GM12878 (cell line): Measurements from ENCODE around the gene MYO1E. TPM values are rescaled to one million over a fixed set of nuclear protein-coding genes. Genes with fewer than 3 reads are reported as not detected.

Source experiments
- ATAC-seq: fragments of 200-7000 bp; cut with Tn5 transposase; 3 replicates; pipeline ENCODE4 v1.9.1; 2020; ENCODE audit warnings: mild to moderate bottlenecking, moderate library complexity
- BruUV-seq: library from RNA; stranded (reverse); fragments of 400-500 nt; replicated peaks from 2 replicates; lab custom pipeline; 2021; lab: Mats Ljungman, UMichigan
- CTCF ChIA-PET: fragments of 300-600 bp; sonication (Branson Sonifier 250); formaldehyde crosslinking; extraction: SDS; loops from one replicate; lab custom pipeline; 2021; ENCODE audit warnings: inconsistent platforms; lab: Yijun Ruan, JAX
- POLR2A ChIA-PET: fragments of 350-600 bp; formaldehyde crosslinking; extraction: SDS; loops from one replicate; lab custom pipeline; 2021; ENCODE audit warnings: inconsistent platforms; lab: Charles Lee
- RAD21 ChIA-PET: fragments of 300-600 bp; sonication (Branson Sonifier 250); formaldehyde crosslinking; loops from one replicate; lab custom pipeline; 2023; ENCODE audit warnings: antibody characterized with exemption; ENCODE audit not compliant: unreplicated experiment; lab: Charles Lee
- SMC1A ChIA-PET: fragments of 300-600 bp; sonication (Branson Sonifier 250); formaldehyde crosslinking; loops from one replicate; lab custom pipeline; 2023; ENCODE audit not compliant: unreplicated experiment, uncharacterized antibody; lab: Charles Lee
- DNase-seq: peaks from one replicate; pipeline ENCODE4 v3.0.0-alpha.2; 2011; ENCODE audit warnings: low read depth, low spot score
- FAIRE-seq: peaks from 3 replicates; lab custom pipeline; 2011; peaks lifted over from hg19 to GRCh38; lab: Jason Lieb, UNC
- H2AFZ ChIP-seq: 2 replicates; pipeline ENCODE4 v1.6.0; 2011; ENCODE audit warnings: low read depth, low read length, control low read depth; ENCODE audit not compliant: control insufficient read depth
- H3K27ac ChIP-seq: 2 replicates; pipeline ENCODE4 v1.5.1; 2011; ENCODE audit warnings: control low read depth; ENCODE audit not compliant: control insufficient read depth, insufficient read depth
- H3K27me3 ChIP-seq, 2 experiments: replicated peaks in 1 of 2; 2 replicates each; pipeline versions ENCODE4 v1.6.0 to v1.6.1; 2011; ENCODE audit warnings: low read length in 1 of 2; ENCODE audit not compliant: control insufficient read depth in 2 of 2, insufficient read depth in 2 of 2
- H3K36me3 ChIP-seq, 2 experiments: 2 replicates each; pipeline ENCODE4 v1.5.1; 2011; ENCODE audit warnings: low read length in 1 of 2; ENCODE audit not compliant: control insufficient read depth in 2 of 2, insufficient read depth in 2 of 2
- H3K4me1 ChIP-seq: 2 replicates; pipeline ENCODE4 v1.6.1; 2011; ENCODE audit warnings: mild to moderate bottlenecking, low read length, moderate library complexity, mixed read lengths; ENCODE audit not compliant: control insufficient read depth, insufficient read depth
- H3K4me2 ChIP-seq: 2 replicates; pipeline ENCODE4 v1.6.0; 2011; ENCODE audit warnings: control low read depth; ENCODE audit not compliant: control insufficient read depth, insufficient read depth
- H3K4me3 ChIP-seq: fragments of 200-600 bp; sonication (generic); 2 replicates; pipeline ENCODE4 v1.5.1; 2016
- H3K79me2 ChIP-seq: 2 replicates; pipeline ENCODE4 v1.6.0; 2011; ENCODE audit warnings: low read length; ENCODE audit not compliant: control insufficient read depth, insufficient read depth
- H3K9ac ChIP-seq: 2 replicates; pipeline ENCODE4 v1.8.0; 2011; ENCODE audit warnings: low read length, control low read depth, mixed read lengths; ENCODE audit not compliant: control insufficient read depth, insufficient read depth
- H3K9me3 ChIP-seq: replicated peaks from 3 replicates; pipeline ENCODE4 v1.5.1; 2011; ENCODE audit warnings: mild to moderate bottlenecking, low read length; ENCODE audit not compliant: control insufficient read depth, insufficient read depth
- H4K20me1 ChIP-seq: 2 replicates; pipeline ENCODE4 v1.6.0; 2011; ENCODE audit not compliant: control insufficient read depth, insufficient read depth
- NRF1 ChIP-seq: conservative IDR thresholded peaks from 2 replicates; pipeline ENCODE4 v1.6.1; 2011; ENCODE audit warnings: mild to moderate bottlenecking, low read depth, low read length, improper control_type of control experiment
- POLR2AphosphoS5 ChIP-seq: IDR thresholded peaks from 2 replicates; pipeline ENCODE4 v1.6.1; 2011; ENCODE audit warnings: mild to moderate bottlenecking, low read length, inconsistent platforms
- WGBS: methylation state at CpG from one replicate; pipeline ENCODE4 v1.1.6; 2016; ENCODE audit warnings: low lambda C conversion rate; ENCODE audit not compliant: insufficient replicate concordance, insufficient coverage; ENCODE audit errors: missing lambda C conversion rate; 5-methylcytosine and 5-hydroxymethylcytosine counted together
- in situ Hi-C: fragments of 300-500 bp; cut with MboI; formaldehyde crosslinking; loops from 9 replicates; pipeline ENCODE4 v1.14.3; 2018; ENCODE audit warnings: mixed read lengths
- intact Hi-C: fragments of 100-400 bp; cut with micrococcal nuclease; formaldehyde crosslinking; loops from one replicate; pipeline ENCODE4 v1.14.2; 2022; ENCODE audit not compliant: unreplicated experiment
- polyA plus RNA-seq, 11 experiments: library from polyadenylated mRNA; depleted of rRNA in 4 of 11; unstranded in 6 of 11; stranded (reverse) in 5 of 11; fragments of >200 nt; fragmentation: Nextera tagmentation in 4 of 11; fragmentation: Illumina TruSeq in 1 of 11; extraction: Ambion mirVana in 4 of 11; extraction: Trizol in 1 of 11; gene quantifications; 1 replicate in 1 of 11; 2 replicates in 10 of 11; pipeline versions ENCODE4 v1.2.1 to v1.2.3, GENCODE V29; 2011 to 2016; ENCODE audit warnings: inconsistent platforms in 2 of 11, missing spikeins in 2 of 11, low read depth in 1 of 11
- total RNA-seq, 4 experiments: library from RNA; depleted of rRNA in 3 of 4; stranded (reverse); fragments of >200 nt in 3 of 4; fragmentation: Illumina TruSeq in 1 of 4; extraction: Trizol in 1 of 4; gene quantifications; 2 replicates each; pipeline versions ENCODE4 v1.2.1 to v1.2.3, GENCODE V29; 2013 to 2021
- TF ChIP-seq, protein P1 (sequence below): IDR thresholded peaks from 2 replicates; pipeline ENCODE4 v1.6.1; 2012; ENCODE audit warnings: improper control_type of control experiment, low read depth, low read length; ENCODE audit not compliant: insufficient replicate concordance

The MYO1E gene
- total and polyA plus RNA-seq, 10 of the 15 experiments (the other 5 are each of a cell fraction or from before 2014, with no cell fraction given), result 10.3 to 266 (median 64.9) TPM

DNA sequence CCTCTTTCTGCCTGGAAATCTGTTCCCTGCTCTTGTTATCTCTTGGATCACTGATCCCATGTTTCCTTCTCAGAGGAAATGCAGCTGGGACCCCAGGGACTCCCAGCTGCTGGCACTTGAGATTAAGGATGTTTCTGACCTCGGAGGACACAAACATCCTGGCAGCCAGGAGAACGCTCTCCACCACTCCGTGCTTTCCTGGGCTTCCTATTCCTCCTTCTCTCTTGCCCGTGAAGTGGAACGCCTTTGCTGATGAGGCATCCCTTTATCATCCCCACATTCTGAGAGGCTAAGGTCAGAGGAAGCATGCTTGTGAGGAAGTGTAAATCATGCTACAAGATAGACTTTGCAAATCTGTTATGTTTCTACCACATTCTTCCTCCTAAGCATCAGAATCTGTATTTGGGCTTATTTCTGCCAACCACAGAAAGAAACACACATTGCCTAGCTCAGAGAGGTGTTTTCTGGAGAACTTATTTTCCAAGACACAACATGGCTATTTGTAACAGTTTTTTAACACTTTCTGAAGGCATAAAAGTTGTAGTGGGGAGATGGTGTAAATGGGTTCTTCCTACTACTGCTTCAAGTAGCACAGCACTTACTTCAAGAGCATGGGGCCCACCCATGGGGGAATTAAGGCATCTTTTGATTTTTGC is 191.6 kb downstream of the MYO1E start (continued):
- TF ChIP-seq, protein P1, sequence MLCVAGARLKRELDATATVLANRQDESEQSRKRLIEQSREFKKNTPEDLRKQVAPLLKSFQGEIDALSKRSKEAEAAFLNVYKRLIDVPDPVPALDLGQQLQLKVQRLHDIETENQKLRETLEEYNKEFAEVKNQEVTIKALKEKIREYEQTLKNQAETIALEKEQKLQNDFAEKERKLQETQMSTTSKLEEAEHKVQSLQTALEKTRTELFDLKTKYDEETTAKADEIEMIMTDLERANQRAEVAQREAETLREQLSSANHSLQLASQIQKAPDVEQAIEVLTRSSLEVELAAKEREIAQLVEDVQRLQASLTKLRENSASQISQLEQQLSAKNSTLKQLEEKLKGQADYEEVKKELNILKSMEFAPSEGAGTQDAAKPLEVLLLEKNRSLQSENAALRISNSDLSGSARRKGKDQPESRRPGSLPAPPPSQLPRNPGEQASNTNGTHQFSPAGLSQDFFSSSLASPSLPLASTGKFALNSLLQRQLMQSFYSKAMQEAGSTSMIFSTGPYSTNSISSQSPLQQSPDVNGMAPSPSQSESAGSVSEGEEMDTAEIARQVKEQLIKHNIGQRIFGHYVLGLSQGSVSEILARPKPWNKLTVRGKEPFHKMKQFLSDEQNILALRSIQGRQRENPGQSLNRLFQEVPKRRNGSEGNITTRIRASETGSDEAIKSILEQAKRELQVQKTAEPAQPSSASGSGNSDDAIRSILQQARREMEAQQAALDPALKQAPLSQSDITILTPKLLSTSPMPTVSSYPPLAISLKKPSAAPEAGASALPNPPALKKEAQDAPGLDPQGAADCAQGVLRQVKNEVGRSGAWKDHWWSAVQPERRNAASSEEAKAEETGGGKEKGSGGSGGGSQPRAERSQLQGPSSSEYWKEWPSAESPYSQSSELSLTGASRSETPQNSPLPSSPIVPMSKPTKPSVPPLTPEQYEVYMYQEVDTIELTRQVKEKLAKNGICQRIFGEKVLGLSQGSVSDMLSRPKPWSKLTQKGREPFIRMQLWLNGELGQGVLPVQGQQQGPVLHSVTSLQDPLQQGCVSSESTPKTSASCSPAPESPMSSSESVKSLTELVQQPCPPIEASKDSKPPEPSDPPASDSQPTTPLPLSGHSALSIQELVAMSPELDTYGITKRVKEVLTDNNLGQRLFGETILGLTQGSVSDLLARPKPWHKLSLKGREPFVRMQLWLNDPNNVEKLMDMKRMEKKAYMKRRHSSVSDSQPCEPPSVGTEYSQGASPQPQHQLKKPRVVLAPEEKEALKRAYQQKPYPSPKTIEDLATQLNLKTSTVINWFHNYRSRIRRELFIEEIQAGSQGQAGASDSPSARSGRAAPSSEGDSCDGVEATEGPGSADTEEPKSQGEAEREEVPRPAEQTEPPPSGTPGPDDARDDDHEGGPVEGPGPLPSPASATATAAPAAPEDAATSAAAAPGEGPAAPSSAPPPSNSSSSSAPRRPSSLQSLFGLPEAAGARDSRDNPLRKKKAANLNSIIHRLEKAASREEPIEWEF, result no peak

DNA sequence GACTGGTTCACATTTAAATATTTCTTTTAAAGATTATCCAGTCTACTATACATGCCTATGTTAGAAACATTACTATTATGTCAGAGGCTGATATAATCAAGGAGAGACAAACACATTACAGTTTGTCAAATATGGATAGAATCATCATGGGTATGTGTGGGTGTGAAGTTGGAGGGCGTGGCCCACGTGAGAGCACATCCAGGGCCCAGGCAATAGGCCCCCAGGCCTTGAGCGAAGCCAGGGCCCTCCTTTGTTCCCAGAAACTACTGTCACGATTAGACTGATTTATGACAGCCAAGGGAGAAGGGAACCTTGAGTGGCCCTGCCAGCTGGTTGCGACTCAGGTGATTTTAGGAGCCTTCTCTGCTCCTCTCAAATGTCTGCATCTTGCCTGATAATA is 193.0 kb downstream of the MYO1E start:
- H3K27ac ChIP-seq, result no peak overlapping the region
- H3K9me3 ChIP-seq, result peaks cover 8% of the 10 kb centered on the region; the same call in 2 of the 3 replicates
- H3K27me3 ChIP-seq, result no peaks in the 10 kb centered on the region
- no peak overlapping the region for H3K4me2 ChIP-seq
- BruUV-seq, result no TSS peak
- intact Hi-C loops (no loop called here), in situ Hi-C loops (no loop called here)
- H3K79me2 ChIP-seq, result no peaks in the 10 kb centered on the region
- ChIA-PET RAD21 (no interaction called here), CTCF (interaction anchor here (1.4 to 3.1 kb wide), 2 partner anchors 67 to 73 kb away, joined by 3 to 7 read pairs; no protein-coding TSS in a partner anchor), SMC1A (interaction anchor here (0.9 kb wide), 1 partner anchor 325 kb away, joined by 3 read pairs; no protein-coding TSS in a partner anchor), POLR2A (no interaction called here)
- no peak for FAIRE-seq
- TF ChIP-seq POLR2AphosphoS5 (0 out of 2 replicates have a peak, but pooled peaks have one; percentile 6), NRF1 (no peak)
- H3K36me3 ChIP-seq, result peaks cover 14 to 41% of the 10 kb centered on the region in 2 experiments
- no peak overlapping the region for H3K9ac ChIP-seq
- no peak for DNase-seq
- no peak overlapping the region for H2AFZ ChIP-seq
- WGBS, result 98% methylated on average over 5 of the region's 5 CpGs
- ATAC-seq, result no peak
- no peak overlapping the region for H3K4me3 ChIP-seq
- no peaks in the 10 kb centered on the region; the same call in 1 of the 2 replicates for H3K4me1 ChIP-seq
- H4K20me1 ChIP-seq, result no peaks in the 10 kb centered on the region
